ENCODE measurements around the gene RIT2.

The RIT2 gene

GRCh38 chr18:42950732-42951131, 164.8 kb downstream of the RIT2 start:
- Histone ChIP-seq H4K20me1 (ENCODE audit: insufficient read depth, low read length) (no peaks in the 10 kb centered on the region), H3K9me2 (replicated peaks; ENCODE audit: insufficient read depth, low read length) (no peaks in the 10 kb centered on the region), H3K27me3 (replicated peaks; ENCODE audit: insufficient read depth, low read length) (no peaks in the 10 kb centered on the region), H3K4me1 (ENCODE audit: low read length) (no peaks in the 10 kb centered on the region), H3K36me3 (replicated peaks; ENCODE audit: insufficient read depth, low read length) (no peaks in the 10 kb centered on the region), H3K9me3 (replicated peaks; ENCODE audit: insufficient read depth, low read length) (no peaks in the 10 kb centered on the region), H3F3A (ENCODE audit: insufficient read depth, low read length) (no peaks in the 10 kb centered on the region), H2AFZ (ENCODE audit: low read length) (no peak overlapping the region), H3K4me2 (ENCODE audit: low read depth, low read length) (no peak overlapping the region), H3K4me3 (ENCODE audit: low read length) (no peak overlapping the region), H3K9ac (ENCODE audit: low read length) (no peak overlapping the region), H3K27ac (ENCODE audit: low read length) (no peak overlapping the region), H3K79me2 (ENCODE audit: low read length) (no peaks in the 10 kb centered on the region)
- TF ChIP-seq EZH2 (optimal IDR thresholded peaks at IDR 0.05; ENCODE audit: low read depth, low read length) (no peak), CTCF (IDR thresholded peaks at IDR 0.05; ENCODE audit: low read length) (0 out of 2 replicates have a peak, but pooled peaks have one; percentile 6)
- peak; percentile 19 for DNase-seq

- no peaks in the 10 kb centered on the region for H3F3A ChIP-seq (ENCODE audit: insufficient read depth, low read length)
- no peaks in the 10 kb centered on the region for H3K79me2 ChIP-seq (ENCODE audit: low read length)
- H3K27me3 ChIP-seq (replicated peaks; ENCODE audit: insufficient read depth, low read length) = no peaks in the 10 kb centered on the region
- H4K20me1 ChIP-seq (ENCODE audit: insufficient read depth, low read length) = no peaks in the 10 kb centered on the region
- no peak overlapping the region for H2AFZ ChIP-seq (ENCODE audit: low read length)
- no peak overlapping the region for H3K27ac ChIP-seq (ENCODE audit: low read length)
- no peak for DNase-seq
- H3K4me3 ChIP-seq (ENCODE audit: low read length) = no peak overlapping the region
- H3K9ac ChIP-seq (ENCODE audit: low read length) = no peak overlapping the region
- TF ChIP-seq EZH2phosphoT487 (IDR thresholded peaks at IDR 0.05; ENCODE audit: low read length) (no peak), CTCF (IDR thresholded peaks at IDR 0.05; ENCODE audit: low read length) (no peak), EZH2 (optimal IDR thresholded peaks at IDR 0.05; ENCODE audit: low read depth, low read length) (no peak)
- H3K36me3 ChIP-seq (replicated peaks; ENCODE audit: insufficient read depth, low read length) = no peaks in the 10 kb centered on the region
- no peaks in the 10 kb centered on the region for H3K9me2 ChIP-seq (replicated peaks; ENCODE audit: insufficient read depth, low read length)
- H3K9me3 ChIP-seq (replicated peaks; ENCODE audit: insufficient read depth, low read length) = no peaks in the 10 kb centered on the region
- H3K4me2 ChIP-seq (ENCODE audit: low read depth, low read length) = no peak overlapping the region
- no peaks in the 10 kb centered on the region for H3K4me1 ChIP-seq (ENCODE audit: low read length)
These were observed 166.7 kb downstream of the RIT2 start for GRCh38 chr18:42948831-42949230.

GRCh38 chr18:42941860-42942259, 173.6 kb downstream of the RIT2 start:
- Histone ChIP-seq H3F3A (ENCODE audit: insufficient read depth, low read length) (no peaks in the 10 kb centered on the region), H3K9me3 (replicated peaks; ENCODE audit: insufficient read depth, low read length) (no peaks in the 10 kb centered on the region), H3K4me2 (ENCODE audit: low read depth, low read length) (no peak overlapping the region), H4K20me1 (ENCODE audit: insufficient read depth, low read length) (no peaks in the 10 kb centered on the region), H3K79me2 (ENCODE audit: low read length) (no peaks in the 10 kb centered on the region), H3K9me2 (replicated peaks; ENCODE audit: insufficient read depth, low read length) (no peaks in the 10 kb centered on the region), H3K27ac (ENCODE audit: low read length) (no peak overlapping the region), H3K4me3 (ENCODE audit: low read length) (no peak overlapping the region), H3K9ac (ENCODE audit: low read length) (no peak overlapping the region), H2AFZ (ENCODE audit: low read length) (no peak overlapping the region), H3K27me3 (replicated peaks; ENCODE audit: insufficient read depth, low read length) (no peaks in the 10 kb centered on the region), H3K36me3 (replicated peaks; ENCODE audit: insufficient read depth, low read length) (no peaks in the 10 kb centered on the region), H3K4me1 (ENCODE audit: low read length) (no peaks in the 10 kb centered on the region)
- DNase-seq = no peak
- TF ChIP-seq EZH2 (optimal IDR thresholded peaks at IDR 0.05; ENCODE audit: low read depth, low read length) (no peak), EZH2phosphoT487 (IDR thresholded peaks at IDR 0.05; ENCODE audit: low read length) (no peak), CTCF (IDR thresholded peaks at IDR 0.05; ENCODE audit: low read length) (no peak)
